GM12872 (cell line): ENCODE measurements around the gene JAKMIP3.

Experiments
- TF ChIP-seq, protein P1 (sequence below): IDR thresholded peaks from 3 replicates; pipeline ENCODE4 v1.5.1; 2011; ENCODE audit warnings: low read depth, mild to moderate bottlenecking, low read length, moderate library complexity; ENCODE audit not compliant: insufficient read depth

JAKMIP3 gene

GRCh38 chr10:132107186-132107948, 41.6 kb downstream of the JAKMIP3 start:
- TF ChIP-seq, protein P1, sequence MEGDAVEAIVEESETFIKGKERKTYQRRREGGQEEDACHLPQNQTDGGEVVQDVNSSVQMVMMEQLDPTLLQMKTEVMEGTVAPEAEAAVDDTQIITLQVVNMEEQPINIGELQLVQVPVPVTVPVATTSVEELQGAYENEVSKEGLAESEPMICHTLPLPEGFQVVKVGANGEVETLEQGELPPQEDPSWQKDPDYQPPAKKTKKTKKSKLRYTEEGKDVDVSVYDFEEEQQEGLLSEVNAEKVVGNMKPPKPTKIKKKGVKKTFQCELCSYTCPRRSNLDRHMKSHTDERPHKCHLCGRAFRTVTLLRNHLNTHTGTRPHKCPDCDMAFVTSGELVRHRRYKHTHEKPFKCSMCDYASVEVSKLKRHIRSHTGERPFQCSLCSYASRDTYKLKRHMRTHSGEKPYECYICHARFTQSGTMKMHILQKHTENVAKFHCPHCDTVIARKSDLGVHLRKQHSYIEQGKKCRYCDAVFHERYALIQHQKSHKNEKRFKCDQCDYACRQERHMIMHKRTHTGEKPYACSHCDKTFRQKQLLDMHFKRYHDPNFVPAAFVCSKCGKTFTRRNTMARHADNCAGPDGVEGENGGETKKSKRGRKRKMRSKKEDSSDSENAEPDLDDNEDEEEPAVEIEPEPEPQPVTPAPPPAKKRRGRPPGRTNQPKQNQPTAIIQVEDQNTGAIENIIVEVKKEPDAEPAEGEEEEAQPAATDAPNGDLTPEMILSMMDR: no peak

DNA sequence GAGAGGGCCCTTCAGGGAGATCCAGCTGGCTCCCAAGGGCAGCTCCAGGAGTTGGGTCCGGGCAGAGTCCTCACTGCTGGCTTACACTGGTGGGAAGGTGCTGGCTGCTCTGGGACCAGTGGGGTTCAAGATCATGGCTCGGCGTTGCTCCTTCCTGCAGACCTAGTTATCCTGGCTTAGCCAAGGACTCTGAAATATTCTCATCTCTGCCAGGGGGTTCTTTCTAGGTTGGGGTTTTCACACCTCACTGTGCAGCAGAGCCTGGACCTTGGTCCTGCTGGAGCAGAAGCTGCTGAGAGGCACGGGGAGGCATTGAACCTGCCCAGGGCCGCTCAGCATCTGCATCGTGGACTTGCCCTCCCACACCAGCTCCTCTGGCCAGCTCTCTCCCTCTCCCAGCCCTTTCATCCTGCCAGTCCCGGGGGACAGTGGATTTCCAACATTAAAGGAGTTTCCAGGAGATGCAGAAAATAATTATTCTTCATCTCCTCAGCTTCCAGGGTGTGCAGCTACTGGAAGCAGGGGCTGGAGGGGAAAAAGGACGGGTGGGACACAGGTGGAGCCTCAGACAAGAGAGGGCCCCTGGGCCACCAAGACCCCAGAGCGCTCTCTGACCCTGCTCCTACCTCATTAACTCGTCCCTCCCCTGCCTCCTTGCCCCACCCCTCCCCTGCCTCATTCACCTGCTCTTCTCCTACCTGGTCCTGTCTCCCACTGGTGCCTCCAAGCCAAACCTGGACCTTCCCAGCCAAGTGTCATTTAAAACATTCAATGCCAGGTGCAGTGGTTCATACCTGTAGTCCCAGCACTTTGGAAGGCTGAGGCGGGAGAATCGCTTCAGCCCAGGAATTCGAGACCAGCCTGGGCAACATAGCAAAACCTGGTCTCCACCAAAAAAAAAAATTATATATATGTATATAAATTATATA, 42.5 kb downstream of the JAKMIP3 start:
- TF ChIP-seq, protein P1: no peak

DNA sequence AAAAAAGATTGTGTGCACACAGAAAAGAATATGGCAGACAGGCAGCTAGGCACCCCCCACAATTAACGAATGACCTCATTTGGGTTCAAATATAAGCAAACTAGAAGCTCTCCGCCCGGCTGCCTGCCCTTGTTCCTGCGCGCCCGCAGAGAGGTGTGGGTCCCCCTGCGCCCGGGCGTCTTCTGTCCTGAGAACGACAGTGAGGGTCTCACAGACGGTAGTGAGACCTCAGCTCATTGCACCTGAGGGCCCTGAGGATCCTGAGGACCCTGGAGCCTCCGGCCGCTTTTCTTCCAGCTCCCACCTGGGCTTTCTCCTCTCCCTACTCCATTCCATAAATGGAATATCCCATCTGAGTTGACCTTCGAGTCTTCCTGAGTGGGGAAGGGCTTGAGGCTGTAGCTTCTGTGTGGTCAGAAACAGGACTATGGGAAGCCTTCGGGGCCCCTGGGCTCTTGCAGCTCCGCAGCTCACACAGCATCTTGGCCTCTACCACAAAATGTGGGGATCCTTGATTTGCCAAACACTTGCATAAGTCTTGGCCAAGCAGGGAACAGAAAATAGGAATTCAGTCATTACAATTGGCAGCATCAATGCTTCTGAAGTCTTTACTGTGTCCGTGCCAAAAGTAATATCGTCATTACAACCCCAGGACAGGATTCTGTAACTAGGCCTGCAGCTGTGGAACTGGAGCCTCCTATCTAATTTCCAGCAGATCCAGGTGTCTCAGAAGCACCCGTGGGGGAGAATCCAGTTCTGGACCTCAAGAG, 43.8 kb downstream of the JAKMIP3 start:
- TF ChIP-seq, protein P1: no peak

DNA sequence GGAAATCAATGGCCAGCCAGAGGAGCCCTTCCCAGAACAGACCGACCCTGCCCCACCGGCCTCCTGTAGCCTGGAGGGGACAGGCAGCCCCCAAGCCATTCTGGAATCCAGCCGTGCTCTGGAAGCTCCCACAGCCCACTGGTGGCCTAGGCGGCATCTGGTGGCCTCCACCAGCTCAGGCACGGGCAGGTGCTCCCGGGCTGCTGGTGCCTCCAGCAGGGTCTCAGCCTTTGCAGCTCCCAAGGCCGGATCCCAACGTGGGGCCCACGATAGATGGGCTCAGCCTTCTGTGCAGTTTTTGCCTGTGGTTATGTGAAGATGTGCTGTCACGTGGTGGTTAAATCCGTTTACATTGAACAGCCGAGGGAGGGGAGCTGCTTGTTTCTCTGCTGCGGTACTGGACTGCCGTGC, 44.4 kb downstream of the JAKMIP3 start:
- TF ChIP-seq, protein P1: no peak

- TF ChIP-seq, protein P1: no peak
Measured at GRCh38 chr10:132110713-132111112, 45.0 kb downstream of the JAKMIP3 start.

GRCh38 chr10:132111121-132111731, 45.5 kb downstream of the JAKMIP3 start:
- TF ChIP-seq, protein P1: no peak

DNA sequence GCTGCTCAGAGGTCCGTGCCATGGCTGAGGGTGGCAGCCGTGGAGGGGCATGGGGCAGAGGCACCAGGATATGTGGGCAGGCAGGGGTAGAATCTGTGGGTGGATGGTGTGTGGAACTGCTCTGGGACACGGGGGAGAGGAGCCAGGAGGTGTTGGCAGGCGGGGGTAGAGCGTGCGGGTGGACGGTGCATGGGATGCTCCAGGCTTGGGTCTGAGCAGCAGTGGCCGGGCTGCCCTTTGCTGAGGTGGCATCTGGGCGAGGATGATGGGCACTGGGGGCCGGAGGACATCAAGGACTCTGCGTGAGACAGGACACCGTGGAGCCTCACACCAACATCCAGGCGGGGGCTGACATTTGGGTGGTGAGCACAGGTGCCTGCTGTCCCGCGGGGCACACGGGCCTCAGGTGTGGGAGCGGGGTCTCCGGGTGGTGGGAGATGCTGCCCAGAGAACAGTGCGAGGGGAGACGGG, 46.2 kb downstream of the JAKMIP3 start:
- TF ChIP-seq, protein P1: no peak
